Neural cell (in vitro differentiated cells): ENCODE data around the gene PRR30. TPM values are rescaled to one million over a fixed set of nuclear protein-coding genes. Genes with fewer than 3 reads are reported as not detected.

ENCODE experiments used
- H2AFZ ChIP-seq: fragments of 200-600, 300-800 bp; sonication (generic), shearing (Covaris generic); 2 replicates; pipeline ENCODE4 v1.6.0; 2014; ENCODE audit warnings: low read depth, mild to moderate bottlenecking, antibody characterized with exemption, low read length, moderate library complexity
- H3F3A ChIP-seq: fragments of 200-600 bp; shearing (Covaris generic); 2 replicates; pipeline ENCODE4 v1.6.1; 2016; ENCODE audit warnings: mild to moderate bottlenecking, moderate library complexity, mixed read lengths, antibody characterized with exemption, low read length; ENCODE audit not compliant: insufficient read depth, poor library complexity, severe bottlenecking
- H3K27ac ChIP-seq: fragments of 200-600, 300-800 bp; sonication (generic), shearing (Covaris generic); 2 replicates; pipeline ENCODE4 v1.5.1; 2014; ENCODE audit warnings: mild to moderate bottlenecking, low read length, moderate library complexity
- H3K27me3 ChIP-seq: fragments of 300-800, 200-600 bp; sonication (generic), shearing (Covaris generic); 2 replicates; pipeline ENCODE4 v1.6.0; 2014; ENCODE audit warnings: mild to moderate bottlenecking, low read depth, low read length, moderate library complexity; ENCODE audit not compliant: insufficient read depth
- H3K36me3 ChIP-seq: fragments of 300-800, 200-600 bp; sonication (generic), shearing (Covaris generic); 2 replicates; pipeline ENCODE4 v1.5.1; 2014; ENCODE audit warnings: mild to moderate bottlenecking, antibody characterized with exemption, low read length, moderate library complexity; ENCODE audit not compliant: insufficient read depth
- H3K4me2 ChIP-seq: fragments of 300-800, 200-600 bp; sonication (generic), shearing (Covaris generic); 2 replicates; pipeline ENCODE4 v1.6.0; 2014; ENCODE audit warnings: mild to moderate bottlenecking, low read length
- H3K4me3 ChIP-seq: fragments of 300-800, 200-600 bp; sonication (generic), shearing (Covaris generic); 2 replicates; pipeline ENCODE4 v1.5.1; 2014; ENCODE audit warnings: mild to moderate bottlenecking, low read length, moderate library complexity
- H3K79me2 ChIP-seq: fragments of 200-600 bp; shearing (Covaris generic); replicated peaks from 2 replicates; pipeline ENCODE4 v1.6.0; 2014; ENCODE audit warnings: mild to moderate bottlenecking, low read length, moderate library complexity; ENCODE audit not compliant: insufficient read depth
- H3K9ac ChIP-seq: fragments of 300-800, 200-600 bp; sonication (generic), shearing (Covaris generic); 2 replicates; pipeline ENCODE4 v1.6.1; 2016; ENCODE audit warnings: mild to moderate bottlenecking, low read length, mixed read lengths
- H3K9me2 ChIP-seq: fragments of 200-600 bp; shearing (Covaris generic); 2 replicates; pipeline ENCODE4 v1.6.1; 2016; ENCODE audit warnings: mild to moderate bottlenecking, low read length, mixed read lengths; ENCODE audit not compliant: insufficient read depth
- H3K9me3 ChIP-seq: fragments of 200-600, 300-800 bp; sonication (generic), shearing (Covaris generic); 2 replicates; pipeline ENCODE4 v1.6.1; 2016; ENCODE audit warnings: mild to moderate bottlenecking, mixed run types, low read length, moderate library complexity, mixed read lengths
- H4K20me1 ChIP-seq: fragments of 200-600 bp; shearing (Covaris generic); 2 replicates; pipeline ENCODE4 v1.6.1; 2016; ENCODE audit warnings: mild to moderate bottlenecking, mixed run types; ENCODE audit not compliant: insufficient read depth
- CTCF ChIP-seq: fragments of 450-650 bp; IDR thresholded peaks from 2 replicates; pipeline ENCODE4 v1.5.1; 2014; ENCODE audit warnings: antibody characterized with exemption, mild to moderate bottlenecking, moderate library complexity; ENCODE audit not compliant: poor library complexity, severe bottlenecking
- EP300 ChIP-seq: fragments of 450-650 bp; conservative IDR thresholded peaks from 2 replicates; pipeline ENCODE4 v1.6.1; 2014; ENCODE audit warnings: antibody characterized with exemption, mild to moderate bottlenecking, moderate library complexity; ENCODE audit not compliant: poor library complexity, severe bottlenecking
- EZH2 ChIP-seq: fragments of 200-600, 300-800 bp; shearing (Covaris generic), sonication (generic); IDR thresholded peaks from 2 replicates; pipeline ENCODE4 v1.6.1; 2014; ENCODE audit warnings: antibody characterized with exemption, low read length, borderline replicate concordance, mild to moderate bottlenecking; ENCODE audit not compliant: insufficient read depth, poor library complexity, severe bottlenecking
- MXI1 ChIP-seq: fragments of 450-650 bp; conservative IDR thresholded peaks from 2 replicates; pipeline ENCODE4 v1.6.1; 2014; ENCODE audit warnings: antibody characterized with exemption, mild to moderate bottlenecking; ENCODE audit not compliant: poor library complexity, severe bottlenecking
- POLR2AphosphoS5 ChIP-seq: IDR thresholded peaks from 2 replicates; pipeline ENCODE4 v1.6.1; 2012
- RAD21 ChIP-seq: fragments of 450-650 bp; conservative IDR thresholded peaks from 2 replicates; pipeline ENCODE4 v1.6.1; 2014; ENCODE audit warnings: antibody characterized with exemption, mild to moderate bottlenecking, moderate library complexity
- REST ChIP-seq: IDR thresholded peaks from 2 replicates; pipeline ENCODE4 v1.6.1; 2012; ENCODE audit warnings: borderline replicate concordance
- SMC3 ChIP-seq: fragments of 450-650 bp; conservative IDR thresholded peaks from 2 replicates; pipeline ENCODE4 v1.6.1; 2014; ENCODE audit warnings: antibody characterized with exemption, mild to moderate bottlenecking, moderate library complexity; ENCODE audit not compliant: poor library complexity
- TAF1 ChIP-seq: IDR thresholded peaks from 2 replicates; pipeline ENCODE4 v1.6.1; 2012; ENCODE audit warnings: low read depth
- polyA minus RNA-seq: library from RNA; depleted of rRNA, polyadenylated mRNA; stranded (reverse); fragments of >200 nt; gene quantifications from 2 replicates; pipeline ENCODE4 v1.2.3, GENCODE V29; 2014
- polyA plus RNA-seq: library from polyadenylated mRNA; depleted of rRNA; stranded (reverse); fragments of >200 nt; gene quantifications from 2 replicates; pipeline ENCODE4 v1.2.3, GENCODE V29; 2014

Gene PRR30
- polyA plus RNA-seq (not detected in 2 replicates), polyA minus RNA-seq (not detected in 2 replicates)

GRCh38 chr2:27139310-27139709, at the start of gene PRR30:
TSS of gene PRR30 (minus strand) at chr2:27139410. CDS start at chr2:27138329, 1,081 bp downstream.
- Histone ChIP-seq H3F3A (no peaks in the 10 kb centered on the region), H3K4me2 (no peak within 1 kb of the TSS), H3K9me2 (no peaks in the 10 kb centered on the region), H3K27ac (no peak within 1 kb of the TSS), H3K4me3 (no peak within 1 kb of the TSS), H3K9ac (no peak within 1 kb of the TSS), H3K27me3 (no peaks in the 10 kb centered on the region), H2AFZ (no peak within 1 kb of the TSS), H3K79me2 (no peaks in the 10 kb centered on the region), H3K9me3 (no peaks in the 10 kb centered on the region), H4K20me1 (no peaks in the 10 kb centered on the region), H3K36me3 (no peaks in the 10 kb centered on the region)
- TF ChIP-seq REST (no peak), MXI1 (no peak), CTCF (no peak), TAF1 (no peak), EZH2 (no peak), POLR2AphosphoS5 (no peak), RAD21 (no peak), EP300 (no peak), SMC3 (no peak)

- no peaks in the 10 kb centered on the region for H4K20me1 ChIP-seq
- no peaks in the 10 kb centered on the region for H3F3A ChIP-seq
- no peaks in the 10 kb centered on the region for H3K36me3 ChIP-seq
- TF ChIP-seq EP300 (no peak), SMC3 (no peak), MXI1 (no peak), REST (no peak), RAD21 (no peak), CTCF (no peak), EZH2 (no peak)
- H3K9ac ChIP-seq, result no peak overlapping the region
- H2AFZ ChIP-seq, result no peak overlapping the region
- no peak overlapping the region for H3K4me3 ChIP-seq
- H3K9me3 ChIP-seq, result no peaks in the 10 kb centered on the region
- no peaks in the 10 kb centered on the region for H3K79me2 ChIP-seq
- no peak overlapping the region for H3K27ac ChIP-seq
- no peaks in the 10 kb centered on the region for H3K27me3 ChIP-seq
- no peak overlapping the region for H3K4me2 ChIP-seq
- no peaks in the 10 kb centered on the region for H3K9me2 ChIP-seq
These were observed 47.6 kb upstream of the PRR30 start for GRCh38 chr2:27186613-27187345.
